GM23248 (cell line): ENCODE data around the gene RBPMS2. TPM values are rescaled to one million over a fixed set of nuclear protein-coding genes. Genes with fewer than 3 reads are reported as not detected.
A peak's percentile ranks its signal among the peaks of the same experiment; 100 is the strongest.

ENCODE experiments used
- DNase-seq: peaks from one replicate; pipeline ENCODE4 v3.0.0-alpha.2; 2015
- H2AFZ ChIP-seq: fragments of 200-600 bp; sonication (generic); 2 replicates; pipeline ENCODE4 v1.6.1; 2016; ENCODE audit warnings: antibody characterized with exemption
- H3F3A ChIP-seq: fragments of 200-600 bp; sonication (generic); 2 replicates; pipeline ENCODE4 v1.6.1; 2016; ENCODE audit warnings: mild to moderate bottlenecking, antibody characterized with exemption, mixed run types; ENCODE audit not compliant: insufficient read depth
- H3K27ac ChIP-seq: fragments of 200-600 bp; sonication (generic); 2 replicates; pipeline ENCODE4 v1.5.1; 2016; ENCODE audit warnings: mild to moderate bottlenecking
- H3K27me3 ChIP-seq: fragments of 200-600 bp; sonication (generic); replicated peaks from 2 replicates; pipeline ENCODE4 v1.6.1; 2016; ENCODE audit warnings: mild to moderate bottlenecking; ENCODE audit not compliant: insufficient read depth
- H3K36me3 ChIP-seq: fragments of 200-600 bp; sonication (generic); 2 replicates; pipeline ENCODE4 v1.6.1; 2016; ENCODE audit warnings: low read depth, mild to moderate bottlenecking
- H3K4me1 ChIP-seq: fragments of 200-600 bp; sonication (generic); 2 replicates; pipeline ENCODE4 v1.6.1; 2016; ENCODE audit warnings: mild to moderate bottlenecking; ENCODE audit not compliant: insufficient read depth
- H3K4me2 ChIP-seq: fragments of 200-600 bp; sonication (generic); one replicate; pipeline ENCODE4 v1.6.1; 2016; ENCODE audit warnings: mild to moderate bottlenecking; ENCODE audit not compliant: unreplicated experiment
- H3K4me3 ChIP-seq: fragments of 200-600 bp; sonication (generic); 2 replicates; pipeline ENCODE4 v1.5.1; 2016; ENCODE audit warnings: mild to moderate bottlenecking
- H3K79me2 ChIP-seq: fragments of 200-600 bp; sonication (generic); 2 replicates; pipeline ENCODE4 v1.6.1; 2016; ENCODE audit warnings: mild to moderate bottlenecking; ENCODE audit not compliant: insufficient read depth
- H3K9ac ChIP-seq: fragments of 200-600 bp; sonication (generic); 2 replicates; pipeline ENCODE4 v1.6.1; 2016; ENCODE audit warnings: mild to moderate bottlenecking
- H3K9me2 ChIP-seq: fragments of 200-600 bp; sonication (generic); 2 replicates; pipeline ENCODE4 v1.6.1; 2016; ENCODE audit warnings: mixed run types, mild to moderate bottlenecking, moderate library complexity; ENCODE audit not compliant: insufficient read depth
- H3K9me3 ChIP-seq: fragments of 200-600 bp; sonication (generic); one replicate; pipeline ENCODE4 v1.6.1; 2017; ENCODE audit warnings: low read depth
- H4K20me1 ChIP-seq: fragments of 200-600 bp; sonication (generic); 2 replicates; pipeline ENCODE4 v1.6.0; 2016; ENCODE audit not compliant: insufficient read depth
- EZH2 ChIP-seq: fragments of 200-600 bp; sonication (generic); IDR thresholded peaks from 2 replicates; pipeline ENCODE4 v1.6.1; 2018; ENCODE audit warnings: antibody characterized with exemption, mild to moderate bottlenecking; ENCODE audit not compliant: insufficient read depth, poor library complexity, severe bottlenecking
- EZH2phosphoT487 ChIP-seq: fragments of 200-600 bp; sonication (generic); IDR thresholded peaks from 2 replicates; pipeline ENCODE4 v1.6.1; 2018; ENCODE audit warnings: antibody characterized with exemption, moderate library complexity, mild to moderate bottlenecking, low read depth; ENCODE audit not compliant: insufficient read depth
- WGBS, 2 experiments: methylation state at CpG; one replicate each; pipeline ENCODE4 v1.1.6; 2015 to 2017; ENCODE audit warnings: low lambda C conversion rate in 2 of 2, low coverage in 1 of 2; ENCODE audit errors: missing lambda C conversion rate in 2 of 2; 5-methylcytosine and 5-hydroxymethylcytosine counted together
- in situ Hi-C: fragments of 300-500 bp; cut with MboI; formaldehyde crosslinking; loops from 2 replicates; pipeline ENCODE4 v1.15.0; 2020
- polyA plus RNA-seq: library from polyadenylated mRNA; unstranded; fragments of >200 nt; fragmentation: Nextera tagmentation; extraction: Ambion mirVana; gene quantifications from 2 replicates; pipeline ENCODE4 v1.2.1, GENCODE V29; 2016
- total RNA-seq: library from RNA; depleted of rRNA; stranded (reverse); fragments of >200 nt; shearing (Covaris generic); gene quantifications from 2 replicates; pipeline ENCODE4 v1.2.3, GENCODE V29; 2014

RBPMS2 gene
- total and polyA plus RNA-seq, 2 experiments from 2014 or later = 0.71 TPM; not detected in 1

DNA sequence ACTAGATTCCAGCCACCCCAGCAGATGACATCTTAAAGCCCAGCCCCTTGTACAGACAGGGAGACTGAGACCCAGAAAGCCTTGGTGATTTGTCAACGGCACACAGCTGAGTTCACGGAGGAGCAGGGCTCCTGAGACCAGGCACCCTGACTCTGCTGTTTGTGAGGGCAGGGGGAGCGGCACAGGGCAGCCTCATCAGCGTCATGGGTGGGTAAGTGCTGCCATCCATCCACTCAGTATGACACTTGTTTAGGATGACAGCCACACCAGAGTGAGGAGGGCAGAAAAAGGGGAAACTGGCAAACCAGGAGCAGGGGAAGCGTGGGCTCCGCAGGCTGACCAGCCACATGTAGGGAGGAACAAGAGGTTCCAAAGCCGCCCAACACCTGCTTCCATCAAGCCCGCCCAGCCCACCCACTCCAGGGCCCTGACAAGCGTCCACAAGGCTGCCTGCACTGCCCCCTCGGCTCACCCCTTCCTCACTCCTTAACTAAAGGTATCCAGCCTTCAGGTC, 19.9 kb downstream of the RBPMS2 start:
- Histone ChIP-seq H3K4me3 (no peak overlapping the region), H3K27ac (no peak overlapping the region), H3K79me2 (no peaks in the 10 kb centered on the region), H3K9ac (no peak overlapping the region), H3K36me3 (no peaks in the 10 kb centered on the region), H3K9me2 (no peaks in the 10 kb centered on the region), H3K27me3 (no peaks in the 10 kb centered on the region; the same call in 1 of the 2 replicates), H3F3A (no peaks in the 10 kb centered on the region), H4K20me1 (no peaks in the 10 kb centered on the region), H2AFZ (no peak overlapping the region), H3K4me1 (peaks cover 8% of the 10 kb centered on the region), H3K4me2 (no peak overlapping the region), H3K9me3 (no peaks in the 10 kb centered on the region)
- in situ Hi-C loops = no loop called here
- no peak for TF ChIP-seq EZH2phosphoT487
- TF ChIP-seq EZH2 = no peak
- WGBS, 2 experiments = 72 to 78% methylated on average over 9 to 10 of the region's 10 CpGs
- no peak for DNase-seq

- Histone ChIP-seq H3K4me1 (peaks cover 15% of the 10 kb centered on the region), H3K9ac (no peak overlapping the region), H3K4me2 (no peak overlapping the region), H3K36me3 (no peaks in the 10 kb centered on the region), H3K9me2 (no peaks in the 10 kb centered on the region), H3K27ac (no peak overlapping the region), H3K79me2 (no peaks in the 10 kb centered on the region), H3K4me3 (no peak overlapping the region), H3F3A (0 out of 2 replicates have a peak, but pooled peaks cover 3% of the 10 kb centered on the region), H3K9me3 (no peaks in the 10 kb centered on the region), H2AFZ (no peak overlapping the region), H3K27me3 (no peaks in the 10 kb centered on the region; the same call in 1 of the 2 replicates), H4K20me1 (no peaks in the 10 kb centered on the region)
- in situ Hi-C loops = no loop called here
- TF ChIP-seq EZH2 (no peak), EZH2phosphoT487 (no peak)
- 64 to 65% methylated on average over 14 of the region's 14 CpGs for WGBS, 2 experiments
- DNase-seq = no peak
Measured at GRCh38 chr15:64754663-64755426, 20.5 kb downstream of the RBPMS2 start.

DNA sequence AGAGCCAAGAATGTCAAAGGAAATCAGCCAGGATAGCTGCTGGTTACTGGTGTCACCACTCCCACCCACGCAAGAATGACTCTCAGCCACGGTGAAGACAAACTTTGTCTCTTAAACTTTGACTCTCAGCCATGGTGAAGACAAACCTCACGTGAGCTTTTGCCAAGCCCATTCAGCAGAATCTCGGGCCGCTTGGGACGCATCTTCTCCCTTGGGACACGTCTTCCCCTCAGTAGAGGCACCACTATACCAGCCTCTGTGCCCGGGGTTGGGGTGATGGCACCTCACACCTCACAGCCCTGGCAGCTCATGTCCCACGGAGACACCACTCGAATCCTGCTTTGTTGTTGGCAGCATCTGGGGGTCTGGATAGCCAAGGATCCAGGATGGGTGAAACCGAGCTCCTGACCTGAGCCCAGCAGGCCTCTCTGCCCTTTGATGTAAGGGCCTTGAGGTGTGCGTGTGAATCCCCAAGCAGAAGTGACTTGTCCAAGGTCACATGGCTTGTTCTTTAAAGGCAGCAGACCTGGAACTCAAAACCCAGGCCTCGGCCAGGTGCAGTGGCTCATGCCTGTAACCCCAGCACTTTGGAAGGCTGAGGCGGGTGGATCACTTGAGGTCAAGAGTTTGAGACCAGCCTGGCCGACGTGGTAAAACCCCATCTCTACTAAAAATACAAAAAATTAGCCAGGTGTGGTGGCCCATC, 21.8 kb downstream of the RBPMS2 start:
- TF ChIP-seq EZH2phosphoT487 = no peak
- TF ChIP-seq EZH2 = no peak
- no peak overlapping the region for H3K4me3 ChIP-seq
- peak; percentile 40 for DNase-seq
- no peaks in the 10 kb centered on the region; the same call in 1 of the 2 replicates for H3K27me3 ChIP-seq
- H3K27ac ChIP-seq = no peak overlapping the region
- H3K79me2 ChIP-seq = no peaks in the 10 kb centered on the region
- H3K4me1 ChIP-seq = peaks cover 27% of the 10 kb centered on the region
- H3K9me3 ChIP-seq = no peaks in the 10 kb centered on the region
- H3K9ac ChIP-seq = no peak overlapping the region
- WGBS, 2 experiments = 84% methylated on average over 16 of the region's 16 CpGs
- no peak overlapping the region for H2AFZ ChIP-seq
- H3K4me2 ChIP-seq = no peak overlapping the region
- H3K9me2 ChIP-seq = no peaks in the 10 kb centered on the region
- H3K36me3 ChIP-seq = no peaks in the 10 kb centered on the region
- H3F3A ChIP-seq = 0 out of 2 replicates have a peak, but pooled peaks cover 11% of the 10 kb centered on the region
- in situ Hi-C loops = no loop called here
- no peaks in the 10 kb centered on the region for H4K20me1 ChIP-seq

- in situ Hi-C loops = no loop called here
- H2AFZ ChIP-seq = no peak overlapping the region
- 81 to 86% methylated on average over 13 of the region's 13 CpGs for WGBS, 2 experiments
- no peak overlapping the region for H3K4me3 ChIP-seq
- no peak for DNase-seq
- no peak overlapping the region for H3K9ac ChIP-seq
- H3K4me1 ChIP-seq = peaks cover 29% of the 10 kb centered on the region
- no peaks in the 10 kb centered on the region for H3K36me3 ChIP-seq
- H3K79me2 ChIP-seq = no peaks in the 10 kb centered on the region
- 0 out of 2 replicates have a peak, but pooled peaks cover 13% of the 10 kb centered on the region for H3F3A ChIP-seq
- no peak overlapping the region for H3K27ac ChIP-seq
- no peaks in the 10 kb centered on the region for H4K20me1 ChIP-seq
- no peaks in the 10 kb centered on the region; the same call in 1 of the 2 replicates for H3K27me3 ChIP-seq
- H3K4me2 ChIP-seq = no peak overlapping the region
- H3K9me2 ChIP-seq = no peaks in the 10 kb centered on the region
- TF ChIP-seq EZH2phosphoT487 (no peak), EZH2 (no peak)
- no peaks in the 10 kb centered on the region for H3K9me3 ChIP-seq
Measured at GRCh38 chr15:64751464-64751863, 23.9 kb downstream of the RBPMS2 start.
